A549 (cell line): ENCODE results near the gene FYB1. TPM values are rescaled to one million over a fixed set of nuclear protein-coding genes. Genes with fewer than 3 reads are reported as not detected.
A peak's percentile ranks its signal among the peaks of the same experiment; 100 is the strongest.

Experiments
- ATAC-seq, 2 experiments: fragments of 200-7000 bp in 1 of 2; fragments of >200 bp in 1 of 2; cut with Nextera tagmentation in 1 of 2; cut with Tn5 transposase in 1 of 2; 3 replicates each; pipeline versions ENCODE4 v1.8.0 to v1.9.1; 2018 to 2020; ENCODE audit warnings: mild to moderate bottlenecking in 1 of 2, moderate library complexity in 1 of 2
- CTCF ChIA-PET: fragments of 300-600 bp; sonication (Branson Sonifier 250); formaldehyde crosslinking; extraction: SDS; loops from one replicate; lab custom pipeline; 2021; ENCODE audit warnings: antibody characterized with exemption, inconsistent platforms; lab: Yijun Ruan, JAX
- POLR2A ChIA-PET: fragments of 350-600 bp; formaldehyde crosslinking; extraction: SDS; loops from one replicate; lab custom pipeline; 2021; ENCODE audit warnings: antibody characterized with exemption, inconsistent platforms; lab: Yijun Ruan, JAX
- DNase-seq, 2 experiments: peaks; one replicate each; pipeline versions ENCODE4 v3.0.0 to v3.0.0-alpha.2; 2011 to 2016; ENCODE audit warnings: low read depth in 1 of 2, low spot score in 1 of 2
- FAIRE-seq: peaks from 2 replicates; lab custom pipeline; 2011; peaks lifted over from hg19 to GRCh38; lab: Jason Lieb, UNC
- H3K27ac ChIP-seq, 2 experiments: fragments of >200 bp; sonication (Bioruptor Twin); formaldehyde crosslinking; 3 replicates each; pipeline ENCODE4 v1.5.1; 2016 to 2017
- H3K4me1 ChIP-seq: fragments of >200 bp; sonication (Bioruptor Twin); formaldehyde crosslinking; 3 replicates; pipeline ENCODE4 v1.6.1; 2016
- H3K4me2 ChIP-seq: fragments of >200 bp; sonication (Bioruptor Twin); formaldehyde crosslinking; 3 replicates; pipeline ENCODE4 v1.6.1; 2016
- H3K4me3 ChIP-seq: fragments of >200 bp; sonication (Bioruptor Twin); formaldehyde crosslinking; 3 replicates; pipeline ENCODE4 v1.5.1; 2016
- H3K9me3 ChIP-seq: fragments of >200 bp; sonication (Bioruptor Twin); formaldehyde crosslinking; 3 replicates; pipeline ENCODE4 v1.6.1; 2016
- BCL3 ChIP-seq: fragments of >200 bp; sonication (Bioruptor Twin); formaldehyde crosslinking; IDR thresholded peaks from 3 replicates; pipeline ENCODE4 v1.6.1; 2016
- BHLHE40 ChIP-seq: IDR thresholded peaks from 2 replicates; pipeline ENCODE4 v1.6.1; 2012; ENCODE audit warnings: low read depth, low read length, inconsistent platforms
- CBX8 ChIP-seq: fragments of 200-600 bp; sonication (generic); IDR thresholded peaks from 2 replicates; pipeline ENCODE4 v1.6.1; 2016
- CEBPB ChIP-seq, 2 experiments: fragments of >200 bp in 1 of 2; sonication (Bioruptor Twin) in 1 of 2; formaldehyde crosslinking in 1 of 2; IDR thresholded peaks; 2 replicates each; pipeline ENCODE4 v1.6.1; 2012 to 2016
- CHD2 ChIP-seq: fragments of 150-350 bp; IDR thresholded peaks from 2 replicates; pipeline ENCODE4 v1.6.1; 2014; ENCODE audit warnings: low read length; ENCODE audit not compliant: partially characterized antibody
- CTCF ChIP-seq: fragments of >200 bp; sonication (Bioruptor Twin); formaldehyde crosslinking; IDR thresholded peaks from 3 replicates; pipeline ENCODE4 v1.5.1; 2016
- ELK1 ChIP-seq: fragments of 150-350 bp; IDR thresholded peaks from 2 replicates; pipeline ENCODE4 v1.6.1; 2014; ENCODE audit warnings: low read depth, mild to moderate bottlenecking, low read length
- EP300 ChIP-seq, 2 experiments: fragments of >200 bp; sonication (Bioruptor Twin); formaldehyde crosslinking; IDR thresholded peaks; 2 replicates in 1 of 2; 3 replicates in 1 of 2; pipeline ENCODE4 v1.6.1; 2016 to 2017
- FOSB ChIP-seq: fragments of 250-450 bp; sonication (Bioruptor Pico); IDR thresholded peaks from 2 replicates; pipeline ENCODE4 v1.5.0; 2020; ENCODE audit warnings: mild to moderate bottlenecking, moderate library complexity
- FOXS1 ChIP-seq: fragments of 250-450 bp; sonication (Bioruptor Pico); IDR thresholded peaks from 2 replicates; pipeline ENCODE4 v1.5.0; 2020; ENCODE audit warnings: mild to moderate bottlenecking, moderate library complexity
- GATA3 ChIP-seq: IDR thresholded peaks from 2 replicates; pipeline ENCODE4 v1.6.1; 2012; ENCODE audit warnings: borderline replicate concordance
- HES2 ChIP-seq: fragments of >200 bp; sonication (Bioruptor Twin); formaldehyde crosslinking; IDR thresholded peaks from 2 replicates; pipeline ENCODE4 v1.6.1; 2016
- HOXB13 ChIP-seq: fragments of 250-450 bp; sonication (Bioruptor Pico); IDR thresholded peaks from 2 replicates; pipeline ENCODE4 v1.5.0; 2020; ENCODE audit warnings: low read depth, mild to moderate bottlenecking, moderate library complexity
- JUNB ChIP-seq: fragments of >200 bp; sonication (Bioruptor Twin); formaldehyde crosslinking; IDR thresholded peaks from 2 replicates; pipeline ENCODE4 v1.6.1; 2016
- KDM1A ChIP-seq: fragments of 200-600 bp; sonication (generic); IDR thresholded peaks from 2 replicates; pipeline ENCODE4 v1.6.1; 2016; ENCODE audit warnings: low read depth, mild to moderate bottlenecking
- KDM5A ChIP-seq: fragments of 200-600 bp; sonication (generic); IDR thresholded peaks from 2 replicates; pipeline ENCODE4 v1.6.1; 2016; ENCODE audit warnings: antibody characterized with exemption, mild to moderate bottlenecking
- MYC ChIP-seq: IDR thresholded peaks from 2 replicates; pipeline ENCODE4 v1.6.1; 2012; ENCODE audit warnings: mild to moderate bottlenecking, inconsistent platforms, low read length, improper control_type of control experiment, borderline replicate concordance
- NFE2L2 ChIP-seq: fragments of 150-350 bp; conservative IDR thresholded peaks from 2 replicates; pipeline ENCODE4 v1.6.1; 2014; ENCODE audit warnings: low read length
- POLR2A ChIP-seq: IDR thresholded peaks from 2 replicates; pipeline ENCODE4 v1.6.1; 2012; ENCODE audit warnings: mild to moderate bottlenecking, low read length
- SREBF2 ChIP-seq: fragments of 450-650 bp; IDR thresholded peaks from 2 replicates; pipeline ENCODE4 v1.6.1; 2014; ENCODE audit warnings: mild to moderate bottlenecking, moderate library complexity
- TP53 ChIP-seq: fragments of 250-450 bp; sonication (Bioruptor Pico); IDR thresholded peaks from 2 replicates; pipeline ENCODE4 v1.5.0; 2021; ENCODE audit warnings: mild to moderate bottlenecking, moderate library complexity
- ZFP36 ChIP-seq: fragments of 450-650 bp; IDR thresholded peaks from 2 replicates; pipeline ENCODE4 v1.6.1; 2014; ENCODE audit warnings: borderline replicate concordance; ENCODE audit not compliant: partially characterized antibody
- WGBS: methylation state at CpG from one replicate; pipeline ENCODE4 v1.1.6; 2017; ENCODE audit errors: missing lambda C conversion rate; 5-methylcytosine and 5-hydroxymethylcytosine counted together
- polyA plus RNA-seq, 4 experiments: library from polyadenylated mRNA; depleted of rRNA in 3 of 4; stranded (reverse); fragments of >200 nt; fragmentation: RNase III in 1 of 4; extraction: RNeasy Plus Mini Kit Qiagen cat#74134 plus additional on column Dnase treatment in 1 of 4; gene quantifications; 2 replicates in 3 of 4; 3 replicates in 1 of 4; pipeline ENCODE4 v1.2.3, GENCODE V29; 2011 to 2017

FYB1 gene
- polyA plus RNA-seq, 2 of the 4 experiments (the other 2 are of a cell fraction), result 7.4 to 34.6 TPM

GRCh38 chr5:39121315-39121714 lies 98.0 kb downstream of the FYB1 start:
- 26% methylated on average over 1 of the region's 1 CpG for WGBS
- peaks cover 41% of the 10 kb centered on the region; the same call in 2 of the 3 replicates for H3K4me1 ChIP-seq
- POLR2A ChIA-PET, result interaction anchor here (0.9 to 1.3 kb wide), 2 partner anchors 9 to 45 kb away, joined by 3 to 5 read pairs; no protein-coding TSS in a partner anchor

GRCh38 chr5:39120052-39120420 lies 99.3 kb downstream of the FYB1 start:
- ChIA-PET POLR2A (no interaction called here), CTCF (interaction anchor here (0.7 to 2.9 kb wide), 11 partner anchors 11 to 163 kb away, joined by 3 to 13 read pairs (median 7); no protein-coding TSS in a partner anchor)
- TF ChIP-seq NFE2L2, result no peak
- TF ChIP-seq BCL3, result no peak
- no peak for TF ChIP-seq FOXS1 (CRISPR knock-in tag)
- TF ChIP-seq KDM1A, result no peak
- TF ChIP-seq POLR2A, result no peak
- no peak for TF ChIP-seq CBX8
- no peak for TF ChIP-seq ZFP36
- no peak for TF ChIP-seq EP300 (IDR thresholded peaks at IDR 0.05)
- no peak for TF ChIP-seq KDM5A
- TF ChIP-seq FOSB, result no peak
- TF ChIP-seq CEBPB (IDR thresholded peaks at IDR 0.05), result no peak
- TF ChIP-seq HOXB13 (CRISPR knock-in tag), result no peak
- TF ChIP-seq CHD2, result no peak
- no peak for TF ChIP-seq MYC
- no peak for TF ChIP-seq TP53
- TF ChIP-seq CTCF, result no peak
- TF ChIP-seq SREBF2, result no peak
- no peak for TF ChIP-seq ELK1
- TF ChIP-seq BHLHE40, result no peak
- no peak for TF ChIP-seq HES2
- Histone ChIP-seq H3K27ac (peak overlapping the region; percentile 6 to 59; a peak in 2 of 6 replicates), H3K4me1 (peaks cover 49% of the 10 kb centered on the region; the same call in 2 of the 3 replicates), H3K4me2 (peak overlapping the region; percentile 53; the same call in 2 of the 3 replicates), H3K4me3 (no peak overlapping the region), H3K9me3 (no peaks in the 10 kb centered on the region)
- DNase-seq (no peak), FAIRE-seq (peak; percentile 92), ATAC-seq (no peak)
- WGBS, result 46% methylated on average over 1 of the region's 1 CpG

More at GRCh38 chr5:39121315-39121714, 98.0 kb downstream of the FYB1 start:
- CTCF ChIA-PET, result interaction anchor here (1.4 to 2.9 kb wide), 8 partner anchors 9 to 162 kb away, joined by 3 to 13 read pairs (median 8); no protein-coding TSS in a partner anchor
- FAIRE-seq (peak; percentile 81), DNase-seq (no peak), ATAC-seq (no peak)
- Histone ChIP-seq H3K9me3 (no peaks in the 10 kb centered on the region), H3K4me2 (peak overlapping the region; percentile 1; the same call in 1 of the 3 replicates), H3K27ac (no peak overlapping the region), H3K4me3 (no peak overlapping the region)
- TF ChIP-seq EP300 (IDR thresholded peaks at IDR 0.05) (no peak), SREBF2 (no peak), JUNB (0 out of 2 replicates have a peak, but pooled peaks have one; percentile 33), GATA3 (peak; percentile 39; the same call in 1 of the 2 replicates)
